Mammary epithelial cell (primary cell): Measurements from ENCODE around the gene USP15.
"Not testable (repeated sequence)": the region's sequence is repeated elsewhere in the genome, so short reads cannot be mapped to it uniquely, and the experiment has no call there.

ENCODE experiments used
- EZH2 ChIP-seq: IDR thresholded peaks from 2 replicates; pipeline ENCODE4 v1.6.1; 2012; ENCODE audit warnings: low read length, inconsistent platforms, borderline replicate concordance
- TF ChIP-seq, protein P1 (sequence below), 2 donors: IDR thresholded peaks in 1 of 2; conservative IDR thresholded peaks in 1 of 2; 2 replicates each; pipeline ENCODE4 v1.5.1; 2011 to 2012; ENCODE audit warnings: inconsistent platforms in 2 of 2, low read length in 2 of 2, mild to moderate bottlenecking in 2 of 2, control low read depth in 1 of 2, low read depth in 1 of 2; ENCODE audit not compliant: insufficient read depth in 1 of 2; ENCODE audit errors: extremely low read depth in 1 of 2

DNA sequence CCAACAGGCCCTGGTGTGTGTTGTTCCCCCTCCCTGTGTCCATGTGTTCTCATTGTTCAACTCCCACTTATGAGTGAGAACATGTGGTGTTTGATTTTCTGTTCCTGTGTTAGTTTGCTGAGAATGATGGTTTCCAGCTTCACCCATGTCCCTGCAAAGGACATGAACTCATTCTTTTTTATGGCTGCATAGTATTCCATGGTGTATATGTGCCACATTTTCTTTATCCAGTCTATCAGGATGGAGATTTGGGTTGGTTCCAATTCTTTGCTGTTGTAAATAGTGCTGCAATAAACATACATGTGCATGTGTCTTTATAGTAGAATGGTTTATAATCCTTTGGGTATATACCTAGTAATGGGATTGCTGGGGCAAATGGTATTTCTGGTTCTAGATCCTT, 77.4 kb downstream of the USP15 start:
- TF ChIP-seq, protein P1, sequence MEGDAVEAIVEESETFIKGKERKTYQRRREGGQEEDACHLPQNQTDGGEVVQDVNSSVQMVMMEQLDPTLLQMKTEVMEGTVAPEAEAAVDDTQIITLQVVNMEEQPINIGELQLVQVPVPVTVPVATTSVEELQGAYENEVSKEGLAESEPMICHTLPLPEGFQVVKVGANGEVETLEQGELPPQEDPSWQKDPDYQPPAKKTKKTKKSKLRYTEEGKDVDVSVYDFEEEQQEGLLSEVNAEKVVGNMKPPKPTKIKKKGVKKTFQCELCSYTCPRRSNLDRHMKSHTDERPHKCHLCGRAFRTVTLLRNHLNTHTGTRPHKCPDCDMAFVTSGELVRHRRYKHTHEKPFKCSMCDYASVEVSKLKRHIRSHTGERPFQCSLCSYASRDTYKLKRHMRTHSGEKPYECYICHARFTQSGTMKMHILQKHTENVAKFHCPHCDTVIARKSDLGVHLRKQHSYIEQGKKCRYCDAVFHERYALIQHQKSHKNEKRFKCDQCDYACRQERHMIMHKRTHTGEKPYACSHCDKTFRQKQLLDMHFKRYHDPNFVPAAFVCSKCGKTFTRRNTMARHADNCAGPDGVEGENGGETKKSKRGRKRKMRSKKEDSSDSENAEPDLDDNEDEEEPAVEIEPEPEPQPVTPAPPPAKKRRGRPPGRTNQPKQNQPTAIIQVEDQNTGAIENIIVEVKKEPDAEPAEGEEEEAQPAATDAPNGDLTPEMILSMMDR (conservative IDR thresholded peaks at IDR 0.05 in 1 of 2, IDR thresholded peaks at IDR 0.05 in 1 of 2; ENCODE audit: extremely low read depth in 1 of 2, insufficient read depth in 1 of 2, low read depth in 1 of 2, low read length in 2 of 2), result not testable (repeated sequence)
- TF ChIP-seq EZH2, result not testable (repeated sequence)
